Measurements from ENCODE around the gene KCMF1. TPM values are rescaled to one million over a fixed set of nuclear protein-coding genes. Genes with fewer than 3 reads are reported as not detected.

Gene KCMF1
- total and polyA plus RNA-seq, 11 donors = 10.9 to 104 (median 80.0) TPM

GRCh38 chr2:84925336-84925723 is 45.6 kb upstream of the KCMF1 start:
- peak in 2 of 4 donors; percentile 1 to 3 for ATAC-seq
- Histone ChIP-seq H3K4me1 (peaks cover 3 to 41% (median 23%) of the 10 kb centered on the region in 12 donors), H3K27me3 (no peaks in the 10 kb centered on the region), H3K27ac (peak overlapping the region in 11 of 12 donors; percentile 38 to 94 (median 85)), H3K9me3 (no peaks in the 10 kb centered on the region), H3K4me3 (peak overlapping the region in 4 of 12 donors; percentile 36 to 60 (median 46)), H3K36me3 (no peaks in the 10 kb centered on the region)
- no peak for TF ChIP-seq CTCF (IDR thresholded peaks at IDR 0.05)
- TF ChIP-seq POLR2A (IDR thresholded peaks at IDR 0.05) = no peak
- 97 to 100% (median 99%) methylated on average over 2 of the region's 2 CpGs for WGBS, 4 donors
- intact Hi-C loops (cut with DNase I) = loop anchor here in 9 of 10 donors (1.0 to 10.0 kb wide), 10 partner anchors 19 to 433 kb away; partner anchors contain the start of genes TRABD2A (in 2 of the 9) and TMSB10 (in 1 of the 9)
- DNase-seq = no peak

GRCh38 chr2:84925724-84926376 is 45.1 kb upstream of the KCMF1 start:
- Histone ChIP-seq H3K27ac (peak overlapping the region in 11 of 12 donors; percentile 38 to 94 (median 85)), H3K4me3 (peak overlapping the region in 10 of 12 donors; percentile 27 to 60 (median 39)), H3K27me3 (no peaks in the 10 kb centered on the region), H3K4me1 (peaks cover 0 to 37% (median 20%) of the 10 kb centered on the region in 12 donors), H3K9me3 (no peaks in the 10 kb centered on the region), H3K36me3 (no peaks in the 10 kb centered on the region)
- ATAC-seq = peak; percentile 77 to 89 (median 85)
- intact Hi-C loops (cut with DNase I) = loop anchor here (1.0 to 10.0 kb wide), 15 partner anchors 19 to 434 kb away; partner anchors contain the start of genes TRABD2A (in 2 of the 10), KCMF1 (in 1 of the 10) and TMSB10 (in 1 of the 10)
- TF ChIP-seq POLR2A (IDR thresholded peaks at IDR 0.05) (no peak), CTCF (IDR thresholded peaks at IDR 0.05) (peak; percentile 95 to 99 (median 98))
- peak; percentile 94 to 97 (median 95) for DNase-seq
- 4 to 5% (median 5%) methylated on average over 28 to 34 of the region's 34 CpGs for WGBS, 4 donors

GRCh38 chr2:84927275-84927627 is 43.7 kb upstream of the KCMF1 start:
- WGBS, 4 donors = 41 to 46% (median 42%) methylated on average over 3 of the region's 3 CpGs
- peaks cover 0 to 37% (median 20%) of the 10 kb centered on the region in 12 donors for H3K4me1 ChIP-seq
- no peaks in the 10 kb centered on the region for H3K27me3 ChIP-seq
- H3K4me3 ChIP-seq = peak overlapping the region in 3 of 12 donors; percentile 36 to 60 (median 49)
- TF ChIP-seq POLR2A (IDR thresholded peaks at IDR 0.05) (no peak), CTCF (IDR thresholded peaks at IDR 0.05) (peak in 1 of 12 donors; percentile 10)
- no peaks in the 10 kb centered on the region for H3K36me3 ChIP-seq
- DNase-seq = no peak
- intact Hi-C loops (cut with DNase I) = loop anchor here (2.0 to 10.0 kb wide), 12 partner anchors 44 to 435 kb away; partner anchors contain the start of genes KCMF1 (in 1 of the 10) and TRABD2A (in 1 of the 10)
- H3K9me3 ChIP-seq = no peaks in the 10 kb centered on the region
- no peak for ATAC-seq
- no peak overlapping the region for H3K27ac ChIP-seq

- H3K9me3 ChIP-seq = no peaks in the 10 kb centered on the region
- TF ChIP-seq POLR2A (IDR thresholded peaks at IDR 0.05) (no peak), CTCF (IDR thresholded peaks at IDR 0.05) (no peak)
- H3K27ac ChIP-seq = no peak overlapping the region
- intact Hi-C loops (cut with DNase I) = no loop called here
- DNase-seq (no peak), ATAC-seq (no peak)
- H3K4me3 ChIP-seq = no peak overlapping the region
- peaks cover 0 to 9% (median 4%) of the 10 kb centered on the region in 12 donors for H3K4me1 ChIP-seq
- no peaks in the 10 kb centered on the region for H3K36me3 ChIP-seq
- WGBS, 4 donors = 45 to 76% (median 56%) methylated on average over 1 of the region's 1 CpG
- no peaks in the 10 kb centered on the region for H3K27me3 ChIP-seq
Observed at GRCh38 chr2:84931384-84931821, 39.6 kb upstream of the KCMF1 start.

Measured in heart left ventricle (tissue), 16 donors.